Keratinocyte (primary cell): ENCODE data around the gene IGF1.

ENCODE experiments used
- CTCF ChIP-seq, 3 experiments: IDR thresholded peaks in 1 of 3; conservative IDR thresholded peaks in 1 of 3; optimal IDR thresholded peaks in 1 of 3; 2 replicates in 2 of 3; 3 replicates in 1 of 3; pipeline versions ENCODE3 to v1.5.1; 2011; ENCODE audit warnings: low read length in 3 of 3, mild to moderate bottlenecking in 3 of 3, moderate library complexity in 2 of 3, control low read depth in 1 of 3, inconsistent platforms in 1 of 3; ENCODE audit not compliant: insufficient read depth in 2 of 3; ENCODE audit errors: extremely low read depth in 1 of 3
- EZH2 ChIP-seq: IDR thresholded peaks from one replicate; pipeline ENCODE4 v1.6.1; 2012; ENCODE audit warnings: inconsistent platforms, mild to moderate bottlenecking, low read length, moderate library complexity

GRCh38 chr12:102478405-102479098 lies 1.8 kb downstream of the IGF1 start:
- TF ChIP-seq CTCF (optimal IDR thresholded peaks at IDR 0.05 in 1 of 3, IDR thresholded peaks at IDR 0.05 in 1 of 3, conservative IDR thresholded peaks at IDR 0.05 in 1 of 3; ENCODE audit: extremely low read depth in 1 of 3, insufficient read depth in 2 of 3, low read length in 3 of 3) (no peak), EZH2 (no peak)
